GM12865 (cell line): ENCODE results near the gene TXNRD1.

Source experiments
- DNase-seq: peaks from one replicate; pipeline ENCODE4 v3.0.0; 2010; ENCODE audit warnings: low read depth
- H3K4me3 ChIP-seq: 2 replicates; pipeline ENCODE4 v1.5.1; 2011; ENCODE audit warnings: mild to moderate bottlenecking, low read depth, low read length, control low read depth
- TF ChIP-seq, protein P1 (sequence below): IDR thresholded peaks from 2 replicates; pipeline ENCODE4 v1.5.1; 2011; ENCODE audit warnings: low read length, control low read depth, low read depth, inconsistent platforms; ENCODE audit not compliant: insufficient read depth; ENCODE audit errors: missing control alignments

Gene TXNRD1

DNA sequence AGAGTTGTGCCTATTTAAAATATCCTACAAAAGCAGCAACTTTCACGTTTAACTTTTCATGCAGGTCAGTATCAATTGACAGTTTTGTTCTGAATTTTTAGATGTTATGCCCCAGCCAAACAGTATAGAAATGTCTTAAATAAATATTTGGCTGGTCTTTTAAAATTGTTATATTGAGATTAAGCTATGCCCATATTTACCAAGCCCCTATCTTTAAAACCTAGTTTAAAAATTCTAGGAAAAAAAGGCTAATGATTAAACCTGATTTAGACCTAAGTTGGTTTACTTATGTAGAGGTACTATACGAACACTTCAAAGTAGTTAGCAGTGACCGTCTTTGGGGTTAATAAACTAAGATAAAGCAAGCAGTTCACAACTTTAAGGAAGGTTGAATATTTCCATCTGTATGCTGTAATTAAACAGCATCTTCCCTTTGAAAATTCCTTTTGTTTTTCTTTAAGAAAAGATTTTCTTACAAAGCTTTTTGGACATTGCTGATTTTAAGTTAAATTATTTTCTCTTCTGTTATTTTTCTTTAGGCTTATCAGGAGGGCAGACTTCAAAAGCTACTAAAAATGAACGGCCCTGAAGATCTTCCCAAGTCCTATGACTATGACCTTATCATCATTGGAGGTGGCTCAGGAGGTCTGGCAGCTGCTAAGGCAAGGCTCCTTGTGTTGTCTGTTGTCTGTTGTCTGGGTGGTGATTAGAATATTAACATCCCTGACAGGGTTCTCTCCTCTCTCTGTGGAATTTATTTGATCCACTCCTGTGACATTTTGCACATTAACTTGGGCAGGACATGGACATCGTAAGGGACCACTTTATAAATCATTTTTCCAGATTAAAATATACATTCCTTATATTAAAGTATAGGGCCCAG lies 95.4 kb downstream of the TXNRD1 start:
- H3K4me3 ChIP-seq, result no peak overlapping the region
- TF ChIP-seq, protein P1, sequence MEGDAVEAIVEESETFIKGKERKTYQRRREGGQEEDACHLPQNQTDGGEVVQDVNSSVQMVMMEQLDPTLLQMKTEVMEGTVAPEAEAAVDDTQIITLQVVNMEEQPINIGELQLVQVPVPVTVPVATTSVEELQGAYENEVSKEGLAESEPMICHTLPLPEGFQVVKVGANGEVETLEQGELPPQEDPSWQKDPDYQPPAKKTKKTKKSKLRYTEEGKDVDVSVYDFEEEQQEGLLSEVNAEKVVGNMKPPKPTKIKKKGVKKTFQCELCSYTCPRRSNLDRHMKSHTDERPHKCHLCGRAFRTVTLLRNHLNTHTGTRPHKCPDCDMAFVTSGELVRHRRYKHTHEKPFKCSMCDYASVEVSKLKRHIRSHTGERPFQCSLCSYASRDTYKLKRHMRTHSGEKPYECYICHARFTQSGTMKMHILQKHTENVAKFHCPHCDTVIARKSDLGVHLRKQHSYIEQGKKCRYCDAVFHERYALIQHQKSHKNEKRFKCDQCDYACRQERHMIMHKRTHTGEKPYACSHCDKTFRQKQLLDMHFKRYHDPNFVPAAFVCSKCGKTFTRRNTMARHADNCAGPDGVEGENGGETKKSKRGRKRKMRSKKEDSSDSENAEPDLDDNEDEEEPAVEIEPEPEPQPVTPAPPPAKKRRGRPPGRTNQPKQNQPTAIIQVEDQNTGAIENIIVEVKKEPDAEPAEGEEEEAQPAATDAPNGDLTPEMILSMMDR, result no peak
- DNase-seq, result no peak

GRCh38 chr12:104312202-104312601 lies 96.6 kb downstream of the TXNRD1 start:
- TF ChIP-seq, protein P1, result no peak
- DNase-seq, result no peak

DNA sequence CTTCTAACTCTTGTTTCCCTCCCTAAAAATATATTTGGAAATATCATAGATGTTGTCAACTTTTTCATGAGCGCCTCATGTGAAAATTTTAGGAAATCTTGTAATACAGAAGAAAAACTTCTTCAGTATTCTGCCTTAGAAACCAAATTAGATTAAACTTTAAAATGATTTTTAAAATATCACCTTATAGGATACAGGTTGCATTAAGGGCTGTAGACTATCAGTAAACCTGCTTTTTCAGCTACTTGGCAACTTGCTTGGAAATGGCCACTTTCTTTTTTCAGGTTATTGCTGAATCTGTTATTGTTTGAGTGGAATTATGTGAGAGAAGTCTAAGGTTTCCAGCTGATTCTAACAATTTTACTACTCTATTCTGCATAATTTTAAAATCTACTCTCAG lies 97.1 kb downstream of the TXNRD1 start:
- TF ChIP-seq, protein P1, result no peak
- no peak for DNase-seq
- H3K4me3 ChIP-seq, result no peak overlapping the region

More at GRCh38 chr12:104312202-104312601, 96.6 kb downstream of the TXNRD1 start:
- no peak overlapping the region for H3K4me3 ChIP-seq

- no peak for DNase-seq
- no peak overlapping the region for H3K4me3 ChIP-seq
- TF ChIP-seq, protein P1, result no peak
These were observed 98.1 kb downstream of the TXNRD1 start for GRCh38 chr12:104313568-104314241.

- no peak overlapping the region for H3K4me3 ChIP-seq
- DNase-seq, result no peak
- TF ChIP-seq, protein P1, result no peak
These were observed 98.6 kb downstream of the TXNRD1 start for GRCh38 chr12:104314242-104314614.

GRCh38 chr12:104315326-104316224 lies 100.0 kb downstream of the TXNRD1 start:
- TF ChIP-seq, protein P1, result no peak
- no peak overlapping the region for H3K4me3 ChIP-seq
- no peak for DNase-seq
